Measurements from ENCODE around the gene RAB4A.

GRCh38 chr1:229271448-229272159 is 693 bp downstream of the RAB4A start:
- TF ChIP-seq, protein P1, sequence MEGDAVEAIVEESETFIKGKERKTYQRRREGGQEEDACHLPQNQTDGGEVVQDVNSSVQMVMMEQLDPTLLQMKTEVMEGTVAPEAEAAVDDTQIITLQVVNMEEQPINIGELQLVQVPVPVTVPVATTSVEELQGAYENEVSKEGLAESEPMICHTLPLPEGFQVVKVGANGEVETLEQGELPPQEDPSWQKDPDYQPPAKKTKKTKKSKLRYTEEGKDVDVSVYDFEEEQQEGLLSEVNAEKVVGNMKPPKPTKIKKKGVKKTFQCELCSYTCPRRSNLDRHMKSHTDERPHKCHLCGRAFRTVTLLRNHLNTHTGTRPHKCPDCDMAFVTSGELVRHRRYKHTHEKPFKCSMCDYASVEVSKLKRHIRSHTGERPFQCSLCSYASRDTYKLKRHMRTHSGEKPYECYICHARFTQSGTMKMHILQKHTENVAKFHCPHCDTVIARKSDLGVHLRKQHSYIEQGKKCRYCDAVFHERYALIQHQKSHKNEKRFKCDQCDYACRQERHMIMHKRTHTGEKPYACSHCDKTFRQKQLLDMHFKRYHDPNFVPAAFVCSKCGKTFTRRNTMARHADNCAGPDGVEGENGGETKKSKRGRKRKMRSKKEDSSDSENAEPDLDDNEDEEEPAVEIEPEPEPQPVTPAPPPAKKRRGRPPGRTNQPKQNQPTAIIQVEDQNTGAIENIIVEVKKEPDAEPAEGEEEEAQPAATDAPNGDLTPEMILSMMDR (conservative IDR thresholded peaks at IDR 0.05; ENCODE audit: low read depth, low read length), result 0 out of 2 replicates have a peak, but pooled peaks have one; percentile 11
- TF ChIP-seq FOS (IDR thresholded peaks at IDR 0.05; ENCODE audit: low read depth, low read length), result no peak
- no peak for TF ChIP-seq POLR2A (IDR thresholded peaks at IDR 0.05; ENCODE audit: low read depth, low read length)
- no peak for TF ChIP-seq BHLHE40 (IDR thresholded peaks at IDR 0.05; ENCODE audit: low read depth, low read length)
- TF ChIP-seq RAD21 (IDR thresholded peaks at IDR 0.05; ENCODE audit: low read length), result no peak
- no peak for TF ChIP-seq CHD1 (IDR thresholded peaks at IDR 0.05; ENCODE audit: low read depth, low read length)
- TF ChIP-seq USF2 (IDR thresholded peaks at IDR 0.05; ENCODE audit: low read depth, low read length), result no peak
- no peak for TF ChIP-seq MAFK (IDR thresholded peaks at IDR 0.05; ENCODE audit: low read depth, low read length)
- no peak for TF ChIP-seq MAZ (IDR thresholded peaks at IDR 0.05; ENCODE audit: borderline replicate concordance, low read depth, low read length)
- no peak for TF ChIP-seq RFX5 (IDR thresholded peaks at IDR 0.05; ENCODE audit: low read depth, low read length)
- no peak for TF ChIP-seq ELK1 (IDR thresholded peaks at IDR 0.05; ENCODE audit: borderline replicate concordance, low read depth, low read length)
- no peak for TF ChIP-seq MXI1 (IDR thresholded peaks at IDR 0.05; ENCODE audit: borderline replicate concordance, low read depth, low read length)

All from IMR-90 (cell line).